Measurements from ENCODE around the gene OTOGL. TPM values are rescaled to one million over a fixed set of nuclear protein-coding genes. Genes with fewer than 3 reads are reported as not detected.

The OTOGL gene
- total RNA-seq, 1 experiment from 2014 or later: 0.44 TPM

GRCh38 chr12:80234667-80235066 lies 135.3 kb downstream of the OTOGL start:
- POLR2A ChIA-PET (ENCODE audit: unreplicated experiment): no interaction called here
- Histone ChIP-seq H3F3A (ENCODE audit: low read length, unreplicated experiment) (no peaks in the 10 kb centered on the region), H3K4me3 (ENCODE audit: low read length) (no peak overlapping the region), H3K4me1 (ENCODE audit: insufficient read depth, low read length) (no peaks in the 10 kb centered on the region), H2AFZ (ENCODE audit: low read length) (no peak overlapping the region), H3K9me2 (replicated peaks; ENCODE audit: low read length) (no peaks in the 10 kb centered on the region), H3K9ac (ENCODE audit: low read length) (no peak overlapping the region), H4K20me1 (ENCODE audit: low read length) (no peaks in the 10 kb centered on the region), H3K36me3 (ENCODE audit: low read depth, low read length) (no peaks in the 10 kb centered on the region), H3K27me3 (ENCODE audit: low read length) (no peaks in the 10 kb centered on the region), H3K4me2 (ENCODE audit: low read length) (no peak overlapping the region), H3K9me3 (ENCODE audit: low read length) (no peaks in the 10 kb centered on the region), H3K27ac (ENCODE audit: low read length) (no peak overlapping the region), H3K79me2 (ENCODE audit: low read length) (no peaks in the 10 kb centered on the region)
- BruUV-seq (replicated peaks): no TSS peak
- CTCF ChIA-PET: no interaction called here
- DNase-seq (no peak), ATAC-seq (no peak)
- TF ChIP-seq EZH2 (IDR thresholded peaks at IDR 0.05; ENCODE audit: low read length, unreplicated experiment) (no peak), CTCF (conservative IDR thresholded peaks at IDR 0.05; ENCODE audit: low read depth, low read length) (no peak), EZH2phosphoT487 (IDR thresholded peaks at IDR 0.05; ENCODE audit: borderline replicate concordance, low read length) (no peak)
- intact Hi-C loops (cut with micrococcal nuclease): no loop called here

- Histone ChIP-seq H3K9me2 (replicated peaks; ENCODE audit: low read length) (no peaks in the 10 kb centered on the region), H3F3A (ENCODE audit: low read length, unreplicated experiment) (no peaks in the 10 kb centered on the region), H3K79me2 (ENCODE audit: low read length) (no peaks in the 10 kb centered on the region), H3K4me1 (ENCODE audit: insufficient read depth, low read length) (no peaks in the 10 kb centered on the region), H3K9me3 (ENCODE audit: low read length) (no peaks in the 10 kb centered on the region), H2AFZ (ENCODE audit: low read length) (no peak overlapping the region), H3K27ac (ENCODE audit: low read length) (no peak overlapping the region), H3K27me3 (ENCODE audit: low read length) (no peaks in the 10 kb centered on the region), H3K9ac (ENCODE audit: low read length) (no peak overlapping the region), H3K4me3 (ENCODE audit: low read length) (no peak overlapping the region), H3K4me2 (ENCODE audit: low read length) (no peak overlapping the region), H4K20me1 (ENCODE audit: low read length) (no peaks in the 10 kb centered on the region), H3K36me3 (ENCODE audit: low read depth, low read length) (no peaks in the 10 kb centered on the region)
- no peak for DNase-seq
- ATAC-seq: no peak
- CTCF ChIA-PET: no interaction called here
- POLR2A ChIA-PET (ENCODE audit: unreplicated experiment): no interaction called here
- no peak for TF ChIP-seq EZH2 (IDR thresholded peaks at IDR 0.05; ENCODE audit: low read length, unreplicated experiment)
- TF ChIP-seq CTCF (conservative IDR thresholded peaks at IDR 0.05; ENCODE audit: low read depth, low read length): no peak
- no peak for TF ChIP-seq EZH2phosphoT487 (IDR thresholded peaks at IDR 0.05; ENCODE audit: borderline replicate concordance, low read length)
- BruUV-seq (replicated peaks): no TSS peak
- intact Hi-C loops (cut with micrococcal nuclease): no loop called here
Measured at GRCh38 chr12:80235944-80236343, 136.6 kb downstream of the OTOGL start.

GRCh38 chr12:80239867-80240266 lies 140.5 kb downstream of the OTOGL start:
- H3K9me2 ChIP-seq (replicated peaks; ENCODE audit: low read length): no peaks in the 10 kb centered on the region
- intact Hi-C loops (cut with micrococcal nuclease): no loop called here
- H3K27ac ChIP-seq (ENCODE audit: low read length): no peak overlapping the region
- ATAC-seq: no peak
- CTCF ChIA-PET: no interaction called here
- POLR2A ChIA-PET (ENCODE audit: unreplicated experiment): no interaction called here
- no peaks in the 10 kb centered on the region for H3K36me3 ChIP-seq (ENCODE audit: low read depth, low read length)
- no peaks in the 10 kb centered on the region for H3K27me3 ChIP-seq (ENCODE audit: low read length)
- TF ChIP-seq CTCF (conservative IDR thresholded peaks at IDR 0.05; ENCODE audit: low read depth, low read length) (no peak), EZH2phosphoT487 (IDR thresholded peaks at IDR 0.05; ENCODE audit: borderline replicate concordance, low read length) (no peak), EZH2 (IDR thresholded peaks at IDR 0.05; ENCODE audit: low read length, unreplicated experiment) (no peak)
- H3K9ac ChIP-seq (ENCODE audit: low read length): no peak overlapping the region
- no peak overlapping the region for H3K4me3 ChIP-seq (ENCODE audit: low read length)
- no peak for DNase-seq
- H3K4me2 ChIP-seq (ENCODE audit: low read length): no peak overlapping the region
- no peak overlapping the region for H2AFZ ChIP-seq (ENCODE audit: low read length)
- H3K9me3 ChIP-seq (ENCODE audit: low read length): no peaks in the 10 kb centered on the region
- H3K4me1 ChIP-seq (ENCODE audit: insufficient read depth, low read length): peaks cover 16% of the 10 kb centered on the region
- H3K79me2 ChIP-seq (ENCODE audit: low read length): no peaks in the 10 kb centered on the region
- BruUV-seq (replicated peaks): no TSS peak
- H3F3A ChIP-seq (ENCODE audit: low read length, unreplicated experiment): no peaks in the 10 kb centered on the region
- H4K20me1 ChIP-seq (ENCODE audit: low read length): no peaks in the 10 kb centered on the region

All from PC-3 (cell line).